Pulmonary artery endothelial cell (primary cell): Measurements from ENCODE around the gene XAB2. TPM values are rescaled to one million over a fixed set of nuclear protein-coding genes. Genes with fewer than 3 reads are reported as not detected.

Experiments used
- DNase-seq: peaks from one replicate; pipeline ENCODE4 v3.0.0-alpha.2; 2011; ENCODE audit warnings: low read depth, low spot score
- total RNA-seq: library from RNA; depleted of rRNA; stranded (reverse); fragments of >200 nt; gene quantifications from 2 replicates; pipeline ENCODE4 v1.2.3, GENCODE V29; 2014

Gene XAB2
- total RNA-seq, 1 donor from 2014 or later, result 23.9 TPM

DNA sequence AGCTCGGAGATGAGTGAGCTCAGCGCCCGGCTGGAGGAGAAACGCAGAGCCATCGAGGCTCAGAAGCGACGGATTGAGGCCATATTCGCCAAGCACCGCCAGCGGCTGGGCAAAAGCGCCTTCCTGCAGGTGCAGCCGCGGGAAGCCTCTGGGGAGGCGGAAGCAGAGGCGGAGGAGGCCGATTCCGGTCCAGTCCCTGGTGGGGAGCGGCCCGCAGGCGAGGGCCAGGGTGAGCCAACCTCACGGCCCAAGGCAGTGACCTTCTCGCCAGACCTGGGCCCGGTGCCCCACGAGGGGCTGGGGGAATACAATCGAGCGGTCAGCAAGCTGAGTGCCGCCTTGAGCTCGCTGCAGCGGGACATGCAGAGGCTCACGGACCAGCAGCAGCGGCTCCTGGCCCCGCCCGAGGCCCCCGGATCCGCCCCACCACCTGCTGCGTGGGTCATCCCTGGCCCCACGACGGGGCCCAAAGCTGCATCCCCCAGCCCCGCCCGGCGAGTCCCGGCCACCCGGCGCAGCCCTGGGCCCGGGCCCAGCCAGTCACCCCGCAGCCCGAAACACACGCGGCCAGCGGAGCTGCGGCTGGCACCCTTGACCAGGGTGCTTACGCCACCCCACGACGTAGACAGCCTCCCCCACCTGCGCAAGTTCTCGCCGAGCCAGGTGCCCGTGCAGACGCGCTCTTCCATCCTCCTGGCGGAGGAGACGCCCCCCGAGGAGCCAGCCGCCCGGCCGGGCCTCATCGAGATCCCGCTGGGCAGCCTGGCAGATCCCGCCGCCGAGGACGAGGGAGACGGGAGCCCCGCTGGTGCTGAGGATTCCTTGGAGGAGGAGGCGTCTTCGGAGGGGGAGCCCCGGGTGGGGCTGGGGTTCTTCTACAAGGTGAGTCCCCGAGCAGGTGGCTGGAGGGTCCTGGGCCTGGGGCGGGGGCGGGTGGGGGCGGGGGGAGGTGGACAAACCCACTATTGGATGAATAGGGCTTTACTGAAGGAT is 16.8 kb downstream of the XAB2 start:
- no peak for DNase-seq

DNA sequence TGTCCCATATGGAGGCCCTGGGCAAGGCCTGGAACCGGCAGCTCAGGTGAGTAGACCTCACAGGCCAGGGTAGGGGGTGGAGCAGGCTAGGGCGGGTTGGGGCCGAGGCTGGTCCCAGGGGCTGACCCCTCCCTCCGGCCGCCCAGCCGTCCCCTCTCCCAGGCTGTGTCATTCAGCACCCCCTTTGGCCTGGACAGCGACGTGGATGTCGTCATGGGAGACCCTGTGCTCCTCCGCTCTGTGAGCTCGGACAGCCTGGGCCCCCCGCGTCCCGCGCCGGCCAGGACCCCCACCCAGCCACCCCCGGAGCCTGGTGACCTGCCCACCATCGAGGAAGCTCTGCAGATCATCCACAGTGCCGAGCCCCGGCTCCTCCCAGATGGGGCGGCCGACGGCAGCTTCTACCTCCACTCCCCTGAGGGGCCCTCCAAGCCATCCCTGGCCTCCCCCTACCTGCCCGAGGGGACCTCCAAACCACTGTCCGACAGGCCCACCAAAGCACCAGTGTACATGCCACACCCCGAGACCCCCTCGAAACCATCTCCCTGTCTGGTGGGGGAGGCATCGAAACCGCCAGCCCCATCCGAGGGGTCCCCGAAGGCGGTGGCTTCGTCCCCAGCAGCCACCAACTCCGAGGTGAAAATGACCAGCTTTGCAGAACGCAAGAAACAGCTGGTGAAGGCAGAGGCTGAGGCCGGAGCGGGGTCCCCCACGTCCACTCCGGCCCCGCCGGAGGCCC is 17.6 kb downstream of the XAB2 start:
- no peak for DNase-seq

DNA sequence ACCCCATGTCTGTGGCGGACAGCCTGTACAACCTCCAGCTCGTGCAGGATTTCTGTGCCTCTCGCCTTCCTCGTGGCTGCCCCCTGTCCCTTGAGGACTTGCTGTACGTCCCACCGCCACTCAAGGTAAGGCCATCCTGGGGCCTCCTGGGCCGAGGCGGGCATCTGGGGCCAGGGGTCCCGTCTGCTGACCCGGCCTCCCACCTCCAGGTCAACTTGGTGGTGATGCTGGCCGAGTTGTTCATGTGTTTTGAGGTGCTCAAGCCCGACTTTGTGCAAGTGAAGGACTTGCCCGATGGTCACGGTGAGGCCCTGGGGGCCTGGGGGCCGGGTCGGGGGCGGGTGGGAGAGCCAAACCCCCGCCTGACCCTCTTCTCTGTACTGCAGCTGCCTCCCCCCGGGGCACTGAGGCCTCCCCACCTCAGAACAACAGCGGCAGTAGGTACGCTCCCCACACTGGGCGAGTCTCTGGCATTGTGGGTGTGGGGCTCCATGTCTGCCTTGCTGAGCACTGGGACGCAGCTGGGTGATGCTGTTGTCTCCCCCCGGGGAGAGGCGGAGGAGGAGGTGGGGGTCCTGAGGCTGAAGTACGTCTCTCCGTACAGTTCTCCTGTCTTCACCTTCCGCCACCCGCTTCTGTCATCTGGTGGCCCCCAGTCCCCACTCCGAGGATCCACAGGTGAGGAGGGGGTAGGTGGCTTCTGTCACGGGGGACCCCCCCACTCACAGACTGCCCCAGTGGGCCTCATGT is 18.7 kb downstream of the XAB2 start:
- no peak for DNase-seq

DNA sequence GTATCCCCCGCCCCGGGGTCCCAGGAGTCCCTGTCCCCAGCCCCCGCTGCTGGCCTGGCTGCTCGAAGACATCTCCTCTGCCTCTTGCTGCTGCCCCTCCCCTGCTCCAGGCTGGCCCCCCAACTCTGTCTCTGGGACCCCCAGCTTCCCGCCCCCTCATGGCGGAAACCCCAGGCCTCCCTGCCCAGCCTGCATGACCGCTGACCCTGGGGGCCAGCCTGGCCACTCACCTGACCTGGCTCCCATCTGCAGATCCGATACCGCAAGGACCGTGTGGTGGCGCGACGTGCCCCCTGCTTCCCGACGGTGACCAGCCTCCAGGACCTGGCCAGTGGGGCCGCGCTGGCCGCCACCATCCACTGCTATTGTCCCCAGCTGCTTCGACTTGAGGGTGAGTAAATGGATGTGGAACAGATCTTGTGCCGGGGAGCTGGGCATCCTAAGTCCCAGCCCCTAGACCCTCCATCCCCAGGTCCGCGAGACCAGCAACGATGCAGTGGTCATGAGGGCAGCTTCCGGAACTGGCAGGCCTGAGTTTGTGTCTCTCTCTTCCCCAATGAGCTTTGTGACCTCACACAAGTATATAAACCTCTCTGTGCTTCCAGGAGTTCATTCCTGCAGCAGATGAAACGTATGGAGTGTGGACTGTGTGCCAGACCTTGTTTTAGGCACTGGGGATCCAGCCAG is 21.3 kb downstream of the XAB2 start:
- DNase-seq, result no peak

DNA sequence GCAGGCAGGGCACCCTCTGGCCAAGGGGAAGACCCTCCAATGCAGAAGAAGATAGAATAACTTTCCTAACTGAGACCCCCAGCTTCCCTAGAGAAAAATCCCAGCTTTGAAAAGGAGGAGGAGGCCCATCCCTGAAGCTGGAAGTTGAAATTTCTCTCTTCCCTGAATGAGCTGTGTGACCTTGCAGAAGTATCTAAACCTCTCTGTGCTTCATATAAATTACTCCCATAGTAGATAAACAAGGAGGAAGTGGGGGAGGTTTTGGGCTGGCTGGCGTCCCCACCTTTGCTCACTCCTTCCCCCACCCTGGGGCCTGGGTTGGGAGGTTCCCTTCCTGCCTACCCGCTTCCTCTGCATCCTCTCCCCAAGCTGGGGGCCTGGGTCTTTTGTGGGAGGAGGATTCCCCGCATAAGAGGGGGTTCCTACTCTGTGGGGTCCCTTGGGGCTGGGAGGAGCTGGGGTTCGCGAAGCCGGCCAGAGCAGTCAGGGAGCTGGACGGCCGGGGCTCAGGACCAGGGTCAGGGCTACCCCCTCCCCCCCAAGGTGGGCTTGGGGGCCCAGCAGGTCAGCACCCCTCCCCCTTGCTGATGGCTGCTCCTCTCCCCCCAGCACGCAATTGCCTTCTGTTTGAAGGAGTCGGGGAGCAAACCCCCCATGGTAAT is 22.0 kb downstream of the XAB2 start:
- no peak for DNase-seq

DNA sequence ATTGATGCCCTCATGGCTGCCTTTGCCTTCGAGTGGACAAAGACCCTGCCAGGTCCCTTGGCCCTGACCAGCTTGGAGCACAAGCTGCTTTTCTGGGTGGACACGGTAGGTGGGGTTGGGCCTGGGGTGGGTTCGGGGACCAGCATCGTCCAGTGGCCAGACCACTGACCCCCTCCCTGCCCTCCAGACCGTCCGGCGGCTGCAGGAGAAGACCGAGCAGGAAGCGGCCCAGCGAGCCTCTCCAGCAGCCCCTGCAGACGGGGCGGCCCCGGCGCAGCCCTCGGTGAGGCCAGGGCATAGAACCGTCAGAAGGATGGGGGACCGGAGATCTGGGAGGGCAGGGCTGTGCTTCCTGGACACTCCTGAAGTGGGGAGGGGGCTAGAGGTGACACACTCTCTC is 23.1 kb downstream of the XAB2 start:
- DNase-seq, result no peak

DNA sequence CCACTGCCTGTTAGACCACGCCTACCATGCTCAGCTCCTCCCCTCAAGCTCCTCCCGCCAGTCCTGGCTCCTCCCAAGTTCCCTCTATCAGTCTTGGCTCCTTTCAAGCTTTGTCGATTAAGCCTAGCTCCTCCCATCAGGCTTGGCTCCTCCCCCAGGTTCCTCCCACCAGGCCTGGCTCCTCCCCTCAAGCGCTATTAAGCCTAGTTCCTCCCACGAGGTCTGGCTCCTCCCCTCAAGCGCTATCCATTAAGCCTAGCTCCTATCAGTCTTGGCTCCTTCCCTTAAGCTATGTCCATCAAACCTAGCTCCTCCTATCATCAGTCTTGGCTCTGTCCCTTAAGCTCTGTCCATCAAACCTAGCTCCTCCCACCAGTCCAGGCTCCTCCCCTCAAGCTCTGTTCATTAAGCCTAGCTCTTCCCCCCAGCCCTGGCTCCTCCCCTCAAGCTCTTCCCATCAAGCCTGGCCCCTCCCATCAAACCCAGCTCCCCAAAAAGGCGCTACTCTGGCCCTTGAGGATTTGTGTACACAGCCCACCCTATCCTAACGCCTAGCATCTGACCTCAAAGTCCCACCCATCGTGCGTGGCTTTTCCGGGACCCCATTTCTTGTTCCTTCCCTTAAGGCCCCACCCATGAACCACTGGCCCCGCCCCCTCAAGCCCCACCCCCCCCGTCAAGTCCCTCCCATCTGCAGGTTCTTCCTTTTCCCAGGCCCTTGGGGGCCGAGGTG is 23.7 kb downstream of the XAB2 start:
- DNase-seq, result no peak

DNA sequence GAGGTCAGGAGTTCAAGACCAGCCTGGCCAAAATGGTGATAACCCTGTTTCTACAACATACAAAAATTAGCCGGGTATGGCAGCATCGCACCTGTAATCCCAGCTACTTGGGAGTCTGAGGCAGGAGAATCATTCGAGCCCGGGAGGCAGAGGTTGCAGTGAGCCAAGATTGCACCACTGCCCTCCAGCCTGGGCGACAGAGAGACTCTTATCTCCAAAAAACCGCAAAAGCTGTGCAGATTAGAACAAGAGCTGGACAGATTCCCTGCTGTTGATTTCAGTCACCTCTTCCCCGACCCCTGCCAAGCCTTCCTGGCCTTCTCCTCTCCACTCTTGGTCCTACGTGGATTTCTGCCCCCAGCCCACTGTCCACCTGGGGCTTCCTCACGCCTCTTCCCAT is 25.4 kb downstream of the XAB2 start:
- DNase-seq, result no peak

DNA sequence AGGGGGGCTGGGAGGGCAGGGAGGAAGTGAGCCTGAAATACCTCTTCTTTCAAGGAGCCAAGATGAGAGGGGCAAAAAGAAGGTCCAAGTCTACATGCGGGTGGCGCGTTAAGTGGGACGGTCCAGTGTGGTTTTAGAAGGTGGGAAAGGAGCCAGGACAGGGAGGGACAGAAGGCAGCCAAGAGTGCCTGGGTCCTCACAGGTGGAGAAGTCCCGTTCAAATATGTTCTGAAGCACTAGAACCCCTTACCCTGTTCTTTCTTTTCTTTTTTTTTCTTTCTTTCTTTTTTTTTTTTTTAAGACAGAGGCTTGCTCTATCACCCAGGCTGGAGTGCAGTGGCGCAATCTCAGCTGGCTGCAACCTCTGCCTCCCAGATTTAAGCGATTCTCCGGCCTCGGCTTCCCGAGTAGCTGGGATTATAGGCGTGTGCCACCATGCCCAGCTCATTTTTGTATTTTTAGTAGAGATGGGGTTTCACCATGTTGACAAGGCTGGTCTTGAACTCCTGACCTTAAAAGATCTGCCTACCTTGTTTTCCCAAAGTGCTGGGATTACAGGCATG is 26.3 kb downstream of the XAB2 start:
- no peak for DNase-seq

DNA sequence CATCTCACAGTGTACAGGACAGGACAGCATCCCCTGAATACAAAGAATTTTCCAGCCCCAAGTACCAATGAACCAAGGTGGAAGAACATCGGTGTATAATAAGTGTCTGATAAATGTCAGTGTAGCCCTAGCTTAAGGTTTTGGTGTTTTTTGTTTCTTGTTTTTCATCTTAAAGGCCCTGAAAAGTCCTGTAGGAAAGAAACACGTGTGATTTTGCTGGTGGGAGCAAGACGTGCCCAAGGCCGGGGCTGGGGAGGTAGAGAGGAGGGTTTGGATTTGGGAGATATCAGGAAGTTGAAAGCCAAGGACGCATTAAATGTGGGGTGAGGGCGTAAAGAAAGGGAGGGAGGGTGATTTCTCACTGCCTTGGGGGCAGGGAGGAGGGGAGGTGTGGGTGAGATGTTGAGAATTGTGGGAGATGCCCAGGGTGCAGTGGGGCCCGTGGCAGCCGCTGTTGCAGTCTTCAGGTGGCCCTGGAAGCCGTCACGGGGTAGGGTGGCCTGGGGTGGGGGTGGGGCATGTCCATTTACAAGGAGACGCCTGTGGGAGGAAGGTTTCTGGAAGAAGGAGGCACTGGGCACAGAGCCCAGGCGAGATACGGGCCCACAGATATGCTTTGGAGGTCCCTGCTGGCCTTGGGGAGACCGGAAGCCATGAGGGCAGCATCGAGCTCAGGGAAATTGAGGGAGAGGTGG is 27.0 kb downstream of the XAB2 start:
- no peak for DNase-seq

DNA sequence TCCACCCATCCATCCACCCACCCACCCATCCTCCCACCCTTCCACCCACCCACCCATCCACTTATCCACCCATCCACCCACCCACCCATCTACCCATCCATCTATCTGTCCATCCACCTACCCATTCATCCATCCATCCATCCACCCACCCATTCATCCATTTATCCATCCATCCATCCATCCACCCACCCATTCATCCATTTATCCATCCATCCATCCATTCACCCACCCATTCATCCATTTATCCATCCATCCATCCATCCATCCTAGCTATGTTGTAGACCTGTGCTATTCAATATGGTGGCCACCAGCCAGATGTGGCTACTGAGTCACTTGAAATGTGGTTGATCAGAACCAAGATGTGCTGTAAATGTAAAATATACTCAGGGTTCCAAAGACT is 28.6 kb downstream of the XAB2 start:
- DNase-seq, result no peak

DNA sequence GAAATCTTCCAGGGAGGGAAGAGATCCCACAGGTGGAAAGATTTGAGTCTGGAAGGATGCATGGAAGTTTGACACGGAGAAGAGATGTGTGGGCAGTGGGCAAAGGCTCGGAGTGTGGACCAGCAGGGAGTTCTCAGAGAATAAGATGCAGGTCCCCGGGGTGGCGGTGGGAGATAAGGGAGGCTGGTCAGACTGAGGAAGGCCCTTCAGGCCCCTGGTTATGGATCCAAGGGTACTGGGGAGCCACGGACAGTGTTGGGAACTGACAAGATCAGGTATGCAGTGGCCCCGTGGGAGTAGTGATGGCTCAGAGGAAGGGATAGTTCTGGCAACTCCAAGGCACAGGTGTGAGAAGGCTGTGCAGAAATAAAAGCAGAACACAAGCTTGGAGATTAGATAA is 31.2 kb downstream of the XAB2 start:
- no peak for DNase-seq

DNA sequence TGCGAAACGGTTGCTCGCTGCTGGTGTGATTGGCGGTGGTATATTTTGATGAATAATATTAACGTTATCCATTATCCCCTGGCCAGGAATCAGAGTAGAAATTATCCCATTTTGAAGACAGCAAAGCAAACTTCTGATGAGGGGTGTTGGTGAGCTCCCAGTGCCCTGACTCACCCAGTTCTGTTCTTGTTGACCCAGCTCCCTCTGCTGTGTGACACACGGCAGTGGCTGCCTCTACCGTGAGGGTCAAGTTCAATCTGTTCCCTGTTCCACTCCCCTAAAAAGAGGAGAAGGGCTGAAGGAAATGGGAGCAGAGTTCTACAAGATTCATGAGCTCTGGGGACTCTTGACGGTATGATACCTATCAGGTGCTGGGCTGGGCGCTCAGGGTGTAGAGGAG is 31.7 kb downstream of the XAB2 start:
- DNase-seq, result no peak

DNA sequence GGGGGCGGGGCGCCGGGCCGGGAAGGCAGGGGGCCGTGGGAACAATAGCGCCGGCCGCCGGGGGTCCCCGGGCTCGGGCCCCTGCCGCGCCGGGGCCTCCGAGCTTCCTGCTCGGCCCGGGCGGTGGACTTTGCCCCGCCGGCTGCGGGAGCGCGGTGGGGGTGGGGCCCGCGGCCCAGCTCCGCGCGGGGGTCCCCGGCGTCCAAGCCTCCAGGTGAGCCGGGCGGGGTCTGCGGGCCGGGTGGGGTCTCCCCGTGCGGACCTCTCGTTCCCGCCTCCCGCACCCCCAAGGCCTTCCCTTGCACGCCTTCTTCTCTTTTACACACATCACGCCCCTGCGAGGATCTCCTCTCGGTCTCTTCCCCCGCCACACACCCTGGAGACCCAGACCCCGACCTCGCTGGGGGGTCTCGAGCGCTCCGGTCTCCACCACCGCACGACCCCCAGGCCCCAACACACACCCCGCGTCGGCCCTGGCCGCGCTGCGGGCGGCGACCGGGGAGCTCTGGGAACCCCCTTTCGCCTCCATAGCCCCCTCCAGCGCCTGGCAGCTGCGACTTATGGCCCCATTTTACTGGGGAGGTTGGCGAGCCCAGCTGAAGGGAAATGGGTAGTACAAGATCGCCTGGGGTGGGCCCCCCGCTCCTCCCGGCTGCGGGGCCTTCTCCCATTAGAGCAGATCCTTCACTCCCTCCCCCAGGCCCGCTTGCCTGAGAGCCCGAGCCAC is 33.0 kb downstream of the XAB2 start:
- no peak for DNase-seq

DNA sequence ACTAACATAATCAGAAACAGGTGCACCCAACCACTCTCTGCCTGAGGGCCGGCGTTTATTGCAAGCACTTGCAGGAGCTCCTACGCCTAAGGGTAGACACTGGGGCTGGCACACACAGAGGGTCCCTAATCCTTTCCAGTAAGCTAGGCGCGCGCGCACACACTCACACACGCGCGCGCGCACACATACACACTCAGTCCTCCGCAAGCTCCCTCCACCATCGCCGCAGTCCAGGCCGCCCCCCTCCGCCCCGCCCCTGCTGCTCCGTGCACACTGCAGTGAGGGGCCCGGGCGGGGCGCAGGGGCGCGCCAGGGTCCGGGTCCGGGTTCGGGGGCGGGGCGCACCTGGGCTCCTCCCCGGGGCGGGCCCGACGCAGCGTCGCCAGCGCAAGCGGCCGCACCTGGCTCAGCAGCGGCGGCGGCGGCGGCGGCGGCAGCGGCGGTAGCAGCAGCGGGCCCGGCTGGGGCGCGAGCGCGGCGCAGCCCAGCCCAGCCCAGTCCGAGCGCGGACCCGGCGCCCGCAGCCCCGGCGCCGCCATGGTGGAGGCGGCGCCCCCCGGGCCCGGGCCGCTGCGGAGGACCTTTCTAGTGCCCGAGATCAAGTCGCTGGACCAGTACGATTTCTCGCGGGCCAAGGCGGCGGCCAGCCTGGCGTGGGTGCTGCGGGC is 33.7 kb downstream of the XAB2 start, which contains the start of gene CAMSAP3:
CAMSAP3 (plus strand) TSS at position 398 of the 668 bp plus-strand sequence; CDS start at position 538, 140 bp downstream.
- DNase-seq, result no peak

DNA sequence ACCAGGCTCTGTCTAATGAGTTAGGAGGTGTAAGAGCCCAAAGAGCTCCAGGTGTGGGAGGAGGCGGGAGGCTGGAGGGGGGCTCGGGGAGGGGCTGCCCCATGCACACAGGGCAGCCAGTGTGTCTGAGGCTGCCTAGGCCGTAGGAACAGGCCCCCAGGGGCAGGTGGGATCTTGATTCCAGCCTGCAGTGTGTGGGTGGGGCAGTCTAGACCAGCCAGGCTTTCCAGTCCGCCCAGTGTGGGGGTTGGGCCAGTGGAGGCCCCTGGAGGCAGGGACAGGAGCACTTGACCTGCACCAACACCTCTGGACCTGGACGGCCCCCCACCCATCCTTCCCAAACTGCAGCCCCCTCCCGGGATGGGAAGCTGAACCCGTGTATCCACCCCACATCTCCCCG is 39.1 kb downstream of the XAB2 start:
- DNase-seq, result no peak

DNA sequence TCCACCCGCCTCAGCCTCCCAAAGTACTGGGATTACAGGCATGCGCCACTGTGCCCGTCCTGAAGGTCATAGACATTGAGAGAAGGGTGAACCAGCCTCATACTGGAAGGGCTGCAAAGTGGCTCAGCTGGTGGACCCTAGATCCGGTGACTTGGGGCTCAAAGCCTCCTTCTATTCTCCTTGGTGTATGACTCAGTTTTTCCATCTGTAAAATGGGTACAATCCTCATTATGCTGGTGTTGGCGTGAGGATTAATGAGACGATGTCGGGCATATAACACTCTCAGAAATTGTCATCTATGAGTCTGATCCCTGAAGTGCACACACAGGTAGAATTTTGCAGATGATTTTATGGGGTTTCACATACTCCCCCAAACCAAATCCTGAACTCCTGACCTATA is 39.5 kb downstream of the XAB2 start:
- DNase-seq, result no peak

DNA sequence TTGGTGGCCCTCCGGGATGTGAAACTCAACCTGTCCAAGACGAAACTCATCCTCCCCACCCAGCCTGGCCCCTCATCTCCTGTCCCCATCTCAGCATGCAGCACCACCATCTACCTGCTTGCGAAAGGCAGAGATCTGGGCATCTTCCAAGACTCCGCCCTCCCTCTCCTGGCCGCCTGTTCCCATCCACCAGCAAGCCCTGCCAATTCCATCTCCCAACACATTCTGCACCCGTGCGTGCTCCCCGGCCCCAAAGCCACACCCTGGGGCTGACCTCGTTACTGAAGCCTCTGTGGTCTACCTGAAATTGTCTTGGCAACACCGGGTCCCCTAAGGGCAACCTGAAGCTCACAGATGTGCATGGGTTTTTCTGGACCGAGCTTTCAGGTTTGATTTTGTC is 46.9 kb downstream of the XAB2 start:
- DNase-seq, result no peak
